LNCAP (cell line): ENCODE results near the gene ESRRA.

Source experiments
- CTCF ChIP-seq: fragments of 450-650 bp; IDR thresholded peaks from 2 replicates; pipeline ENCODE4 v1.5.1; 2017; ENCODE audit warnings: mild to moderate bottlenecking

Gene ESRRA

GRCh38 chr11:64341851-64342791 lies 36.8 kb downstream of the ESRRA start:
- peak; percentile 53 for TF ChIP-seq CTCF

GRCh38 chr11:64342869-64343745 lies 37.8 kb downstream of the ESRRA start:
- no peak for TF ChIP-seq CTCF

GRCh38 chr11:64343767-64344559 lies 38.6 kb downstream of the ESRRA start:
- peak; percentile 38; the same call in 1 of the 2 replicates for TF ChIP-seq CTCF

- no peak for TF ChIP-seq CTCF
Observed at GRCh38 chr11:64344787-64345186, 39.5 kb downstream of the ESRRA start.

- TF ChIP-seq CTCF, result no peak
Observed at GRCh38 chr11:64347193-64347867, 42.0 kb downstream of the ESRRA start.

- no peak for TF ChIP-seq CTCF
Observed at GRCh38 chr11:64348383-64349024, 43.2 kb downstream of the ESRRA start.
